Ishikawa (cell line): ENCODE results near the gene STC2.

Source experiments
- CEBPB ChIP-seq: IDR thresholded peaks from 2 replicates; pipeline ENCODE4 v1.6.1; 2012
- EGR1 ChIP-seq: IDR thresholded peaks from 2 replicates; pipeline ENCODE4 v1.6.1; 2012
- EP300 ChIP-seq: IDR thresholded peaks from 2 replicates; pipeline ENCODE4 v1.6.1; 2012; ENCODE audit warnings: borderline replicate concordance
- MAX ChIP-seq: IDR thresholded peaks from 2 replicates; pipeline ENCODE4 v1.6.1; 2012
- REST ChIP-seq: IDR thresholded peaks from 2 replicates; pipeline ENCODE4 v1.6.1; 2012; ENCODE audit warnings: low read depth, mild to moderate bottlenecking
- TAF1 ChIP-seq: IDR thresholded peaks from 2 replicates; pipeline ENCODE4 v1.6.1; 2012; ENCODE audit warnings: low read depth, mild to moderate bottlenecking
- ZBTB7A ChIP-seq: IDR thresholded peaks from 2 replicates; pipeline ENCODE4 v1.6.1; 2012; ENCODE audit warnings: low read depth

- TF ChIP-seq TAF1 (no peak; the same call in 1 of the 2 replicates), CEBPB (peak; percentile 59; the same call in 1 of the 2 replicates), ZBTB7A (no peak), EGR1 (no peak), REST (no peak), MAX (peak; percentile 90), EP300 (no peak)
These were observed 1.5 kb upstream of the STC2 start for GRCh38 chr5:173329491-173330337.
